GM19467 (cell line): Measurements from ENCODE around the gene CALN1.

Experiments
- ATAC-seq: cut with Tn5 transposase; IDR thresholded peaks from one replicate; pipeline ENCODE4 v1.9.1; 2021; ENCODE audit warnings: mild to moderate bottlenecking, moderate library complexity; ENCODE audit not compliant: unreplicated experiment

CALN1 gene

GRCh38 chr7:72053292-72053691, 358.8 kb downstream of the CALN1 start:
- no peak for ATAC-seq

DNA sequence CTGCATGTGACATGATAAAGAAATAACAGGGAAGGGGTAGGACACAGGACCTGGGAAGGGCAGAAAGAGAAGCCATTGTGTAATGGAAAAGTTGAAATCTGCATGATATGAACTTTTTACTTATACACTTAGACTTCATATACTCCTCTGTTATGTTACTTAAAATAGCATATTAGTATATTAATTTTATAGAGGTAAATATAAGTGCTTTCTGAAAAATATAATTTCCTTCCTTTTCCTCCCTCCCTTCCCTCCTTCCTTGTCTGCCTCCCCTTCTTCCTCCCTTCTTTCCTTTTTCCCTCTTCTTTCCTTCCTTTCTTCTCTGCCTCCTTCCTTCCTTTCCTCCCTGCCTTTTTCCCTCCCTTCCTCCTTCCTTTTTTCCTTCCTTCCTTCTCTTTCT, 363.7 kb downstream of the CALN1 start:
- no peak for ATAC-seq

DNA sequence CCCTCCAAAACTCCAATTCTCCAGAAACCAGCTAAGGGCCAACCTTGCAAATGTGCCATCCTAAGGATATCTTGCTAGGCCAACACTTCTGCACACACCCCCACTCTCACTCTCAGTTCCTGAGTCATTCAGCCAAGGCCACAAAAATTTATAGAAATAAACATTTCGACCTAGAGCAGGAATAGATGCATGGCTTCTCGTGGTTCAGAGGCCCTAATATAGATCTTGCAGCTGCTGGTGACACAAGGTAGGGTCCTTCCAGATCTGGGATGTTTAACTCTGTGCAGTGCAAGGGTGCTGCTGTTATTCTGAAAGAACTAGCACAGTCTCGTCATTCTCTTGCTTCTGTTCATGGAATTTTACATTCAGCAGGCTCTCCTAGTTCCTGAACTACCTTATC, 369.3 kb downstream of the CALN1 start:
- no peak for ATAC-seq

DNA sequence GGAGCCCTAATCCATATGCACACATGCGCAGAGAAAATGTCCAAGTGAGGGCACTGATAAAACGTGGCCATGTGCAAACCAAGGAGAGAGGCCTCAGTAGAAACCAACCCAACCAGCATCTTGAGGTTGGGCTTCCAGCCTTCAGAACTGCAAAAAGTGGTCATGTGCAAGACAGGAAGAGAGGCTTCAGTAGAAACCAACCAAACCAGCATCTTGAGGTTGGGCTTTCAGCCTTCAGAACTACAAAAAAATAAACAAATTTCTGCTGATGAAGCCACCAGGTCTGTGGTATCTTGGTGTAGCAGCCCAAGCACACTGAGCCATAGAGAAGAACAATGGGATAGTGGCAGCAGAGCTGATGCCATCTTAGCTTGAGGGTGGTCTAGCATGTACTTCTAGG, 371.5 kb downstream of the CALN1 start:
- ATAC-seq = no peak

GRCh38 chr7:72039460-72039859, 372.7 kb downstream of the CALN1 start:
- ATAC-seq = no peak

DNA sequence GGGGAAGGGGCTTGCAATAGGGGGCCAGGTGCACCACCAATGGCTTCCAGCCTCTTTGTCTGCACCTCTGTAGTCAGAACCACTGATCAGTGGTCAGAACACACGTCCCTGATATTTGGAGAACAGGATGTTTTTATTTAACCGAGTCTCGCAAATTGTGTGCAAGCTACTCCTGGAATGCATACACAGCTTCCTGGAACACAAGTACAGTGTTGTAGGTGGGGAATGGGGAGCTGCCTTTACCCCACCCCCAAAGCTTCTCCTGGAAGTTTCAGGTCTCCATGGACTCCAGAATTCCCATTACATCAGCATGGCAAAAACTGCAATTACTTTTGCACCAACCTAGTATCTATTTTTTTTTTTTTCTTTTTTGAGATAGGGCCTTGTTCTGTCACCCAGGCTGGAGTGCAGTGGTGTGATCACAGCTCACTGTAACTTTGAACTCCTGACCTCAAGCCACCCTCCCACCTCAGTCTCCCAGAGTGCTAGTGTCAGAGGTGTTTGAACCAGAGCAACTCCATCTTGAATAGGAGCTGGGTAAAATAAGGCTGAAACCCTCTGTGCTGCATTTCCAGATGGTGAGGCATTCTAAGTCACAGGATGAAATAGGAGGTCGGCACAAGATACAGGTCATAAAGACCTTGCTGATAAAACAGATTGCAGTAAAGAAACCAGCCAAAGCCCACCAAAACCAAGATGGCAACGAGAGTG, 374.0 kb downstream of the CALN1 start:
- no peak for ATAC-seq

DNA sequence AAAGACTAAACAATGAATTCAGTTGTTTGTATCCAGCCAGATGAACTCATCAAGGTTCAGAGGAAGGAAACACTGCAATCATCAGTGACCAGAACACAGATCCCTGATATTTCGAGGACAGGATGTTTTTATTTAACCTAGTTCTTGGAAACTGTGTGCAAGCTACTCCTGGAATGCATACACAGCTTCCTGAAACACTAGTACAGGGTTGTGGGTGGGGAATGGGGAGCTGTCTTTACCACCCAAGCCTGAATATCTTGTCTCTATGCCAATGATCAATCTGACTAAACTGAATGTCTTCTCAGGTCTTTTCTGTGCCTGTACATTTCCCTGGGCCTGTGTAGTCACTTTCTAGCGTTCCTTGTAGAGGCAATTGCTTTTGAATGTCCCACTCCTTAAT, 374.6 kb downstream of the CALN1 start:
- no peak for ATAC-seq

- ATAC-seq = no peak
Observed at GRCh38 chr7:72035266-72035665, 376.9 kb downstream of the CALN1 start.

GRCh38 chr7:72032934-72033333, 379.2 kb downstream of the CALN1 start:
- no peak for ATAC-seq

DNA sequence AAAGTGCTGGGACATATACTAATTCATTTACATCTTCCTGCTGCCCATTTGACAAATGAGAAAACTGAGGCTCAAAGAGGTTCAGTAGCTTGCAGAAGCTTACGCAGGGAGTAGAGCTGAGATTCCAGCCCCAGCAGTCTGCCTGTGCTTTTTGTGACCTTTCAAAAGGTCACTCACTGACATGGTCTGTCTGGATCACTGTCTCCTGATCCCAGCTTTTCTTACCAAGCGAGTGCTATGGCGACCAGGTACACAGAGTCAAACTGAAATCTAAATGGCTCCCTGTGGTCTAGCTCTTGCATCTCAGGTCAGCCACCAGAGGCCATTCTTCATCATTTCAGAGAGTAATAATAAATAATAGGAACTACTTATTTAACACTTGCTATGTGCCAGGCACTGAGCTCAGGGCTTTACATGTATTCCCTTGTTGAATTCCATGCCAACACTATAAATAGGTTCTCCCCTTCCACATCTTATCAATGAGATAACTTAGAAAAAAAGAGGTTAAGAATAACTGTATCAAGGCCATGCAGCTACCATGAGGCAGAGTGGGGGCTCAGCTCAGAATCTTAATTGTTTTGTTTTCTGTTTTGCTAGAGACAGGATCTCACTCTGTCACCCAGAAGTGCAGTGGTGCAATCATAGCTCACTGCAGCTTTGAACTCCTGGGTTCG, 381.0 kb downstream of the CALN1 start:
- ATAC-seq = no peak

DNA sequence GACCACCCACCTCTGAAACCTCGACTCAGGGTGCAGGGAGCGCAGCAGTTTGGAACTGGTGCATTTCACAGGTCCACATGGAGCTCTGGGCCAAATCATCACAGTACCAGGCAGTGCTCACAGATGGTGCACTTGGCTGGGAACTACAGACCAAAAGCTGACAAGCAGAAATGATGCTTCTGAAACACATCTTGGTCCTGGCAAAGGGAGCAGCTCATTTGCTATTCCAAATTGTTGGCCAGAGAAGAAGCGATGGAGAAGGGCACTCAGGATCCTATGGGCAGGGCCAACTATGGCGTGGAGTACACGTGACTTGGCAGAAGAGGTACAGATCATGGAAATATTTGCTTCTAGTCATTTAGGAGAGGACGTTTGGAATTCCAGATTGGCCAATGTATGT, 383.9 kb downstream of the CALN1 start:
- ATAC-seq = no peak

GRCh38 chr7:72025381-72025960, 386.7 kb downstream of the CALN1 start:
- ATAC-seq = no peak

GRCh38 chr7:72023926-72024325, 388.2 kb downstream of the CALN1 start:
- no peak for ATAC-seq

GRCh38 chr7:72021716-72022115, 390.4 kb downstream of the CALN1 start:
- no peak for ATAC-seq

DNA sequence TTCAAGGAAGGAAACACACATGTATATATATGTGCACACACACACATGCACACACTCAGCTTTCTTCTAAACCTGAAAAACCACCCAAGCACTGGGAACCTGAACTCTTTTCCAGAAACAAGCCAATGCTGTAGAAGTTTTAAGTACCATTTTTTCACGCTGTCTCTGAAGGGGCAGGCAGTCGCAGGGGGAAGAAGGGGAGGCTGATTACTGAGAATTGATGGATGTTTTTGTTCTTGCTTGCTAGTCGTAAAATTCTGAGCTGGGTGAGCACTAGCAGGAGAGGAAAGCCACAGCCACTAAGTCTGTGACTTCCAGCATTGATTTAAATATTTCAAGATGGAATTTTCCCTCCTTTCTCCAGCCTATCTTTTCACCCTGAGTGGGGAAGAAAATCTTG, 391.8 kb downstream of the CALN1 start:
- ATAC-seq = no peak

DNA sequence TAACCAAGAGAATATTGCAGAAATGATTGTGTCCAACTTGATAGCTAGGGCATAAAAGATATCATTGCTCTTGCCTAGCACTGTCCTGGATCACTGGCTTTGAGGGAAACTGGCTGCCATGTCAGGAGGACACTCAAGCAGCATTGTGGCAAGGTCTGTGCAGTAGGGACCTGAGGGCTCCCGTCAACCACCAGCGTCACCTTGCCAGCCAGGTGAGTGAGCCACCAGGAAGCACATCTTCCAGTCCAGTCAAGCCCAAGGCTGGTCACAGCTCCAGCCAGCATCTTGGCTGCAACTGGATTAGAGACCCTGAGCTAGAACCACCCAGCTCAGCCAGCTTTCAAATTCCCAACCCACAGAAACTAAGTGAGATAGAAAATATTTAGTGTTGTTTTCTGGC, 392.7 kb downstream of the CALN1 start:
- ATAC-seq = no peak

- no peak for ATAC-seq
Observed at GRCh38 chr7:72017756-72018155, 394.4 kb downstream of the CALN1 start.

DNA sequence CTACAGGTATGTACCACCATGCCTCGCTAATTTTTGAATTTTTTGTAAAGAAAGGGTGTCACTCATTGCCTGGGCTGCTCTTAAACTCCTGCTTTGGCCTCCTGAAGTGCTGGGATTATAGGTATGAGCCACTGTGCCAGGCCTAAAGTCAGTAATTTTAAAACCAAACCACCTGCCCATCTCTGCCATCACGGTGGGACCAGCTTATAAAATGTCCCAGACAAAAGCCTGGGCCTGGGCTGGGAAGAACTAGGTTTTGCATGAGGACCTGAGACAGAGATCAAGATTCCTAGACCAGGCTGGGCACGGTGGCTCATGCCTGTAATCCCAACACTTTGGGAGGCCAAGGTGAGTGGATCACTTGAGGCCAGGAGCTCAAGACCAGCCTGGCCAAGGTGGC, 395.6 kb downstream of the CALN1 start:
- no peak for ATAC-seq

DNA sequence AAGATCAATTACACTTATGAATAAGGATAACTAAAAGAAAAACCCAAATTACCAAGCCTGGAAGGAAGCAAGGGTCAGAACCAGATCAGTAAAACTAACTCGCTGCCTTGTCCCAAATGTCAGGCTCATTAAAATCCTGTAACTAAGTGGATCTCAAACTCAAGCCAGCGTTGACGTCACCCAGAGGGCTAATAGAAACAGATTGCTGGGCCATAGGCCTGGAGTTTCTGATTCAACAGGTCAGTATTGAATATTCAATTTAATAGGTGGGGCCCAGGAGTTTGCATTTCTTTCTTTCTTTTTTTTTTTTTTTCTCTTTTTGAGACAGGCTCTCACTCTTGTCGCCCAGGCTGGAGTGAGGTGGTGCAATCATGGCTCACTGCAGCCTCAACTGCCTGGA, 397.0 kb downstream of the CALN1 start:
- no peak for ATAC-seq

DNA sequence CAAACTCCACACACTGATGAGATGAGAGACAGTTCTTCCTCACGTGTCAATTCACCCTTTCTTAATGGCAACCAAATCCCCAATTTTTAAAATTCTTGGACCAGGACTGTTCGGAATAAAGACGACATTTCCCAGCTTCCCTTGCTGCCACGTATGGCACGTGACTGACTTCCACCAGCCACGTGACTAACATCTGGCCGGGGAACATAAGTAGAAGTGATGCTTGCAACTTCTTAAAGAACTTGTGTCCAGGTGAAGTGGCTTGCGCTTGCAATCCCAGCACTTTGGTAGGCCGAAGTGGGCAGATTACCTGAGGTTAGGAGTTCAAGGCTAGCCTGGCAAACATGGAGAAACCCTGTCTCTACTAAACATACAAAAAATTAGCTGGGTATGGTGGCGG, 405.1 kb downstream of the CALN1 start:
- no peak for ATAC-seq

- no peak for ATAC-seq
Observed at GRCh38 chr7:72003236-72003635, 408.9 kb downstream of the CALN1 start.

DNA sequence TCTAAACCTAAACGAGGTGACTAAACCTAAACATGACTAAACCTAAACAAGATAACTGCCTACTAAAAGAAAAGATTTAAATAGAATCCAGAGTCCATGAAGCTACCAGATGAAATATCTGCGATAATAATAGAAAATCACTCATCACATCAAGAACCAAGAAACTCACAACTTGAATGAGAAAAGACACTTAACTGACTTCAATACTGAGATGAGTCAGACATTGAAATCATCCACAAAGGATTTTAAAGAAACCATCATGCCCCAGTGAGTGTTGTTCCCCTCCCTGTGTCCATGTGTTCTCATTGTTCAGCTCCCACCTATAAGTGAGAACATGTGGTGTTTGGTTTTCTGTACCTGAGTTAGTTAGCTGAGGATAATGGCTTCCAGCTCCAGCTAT, 416.0 kb downstream of the CALN1 start:
- no peak for ATAC-seq
